DLD1 (cell line): ENCODE data around the gene PROCA1.

ENCODE experiments used
- in situ Hi-C: cut with HindIII; loops from 2 replicates; pipeline ENCODE4 v1.10.0; 2017; ENCODE audit warnings: low sequenced_read_pairs

The PROCA1 gene, protein sequence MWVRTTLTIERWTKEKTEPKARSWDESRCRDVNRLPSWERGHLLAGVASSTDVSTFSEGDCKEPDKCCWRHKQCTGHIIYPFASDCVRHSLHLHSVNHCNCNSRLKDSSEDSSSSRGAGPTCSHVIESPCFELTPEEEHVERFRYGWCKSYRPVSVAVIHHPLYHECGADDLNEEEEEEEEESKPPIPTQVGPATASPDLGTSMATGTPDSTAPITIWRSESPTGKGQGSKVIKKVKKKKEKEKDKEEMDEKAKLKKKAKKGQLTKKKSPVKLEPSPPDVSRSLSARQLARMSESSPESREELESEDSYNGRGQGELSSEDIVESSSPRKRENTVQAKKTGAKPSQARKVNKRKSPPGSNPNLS

DNA sequence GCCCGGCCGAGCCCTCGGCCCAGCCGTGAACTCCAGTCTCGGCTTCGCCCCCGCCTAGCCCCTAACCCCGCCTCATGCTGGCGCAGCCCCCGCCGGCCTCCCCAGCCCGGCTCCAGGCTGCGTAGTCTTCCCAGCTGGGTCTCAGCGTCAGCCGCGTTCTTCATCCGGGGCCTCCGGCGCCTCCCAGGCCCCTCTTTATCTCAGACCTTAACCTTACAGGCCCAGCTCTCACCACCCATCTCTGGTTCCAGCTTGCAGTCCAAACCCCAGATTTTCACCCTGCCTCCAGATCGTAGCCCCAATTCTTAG is at the start of gene PROCA1:
Gene PROCA1 (minus strand): TSS at position 166 of the 309 bp plus-strand sequence. CDS start 228 bp downstream, outside the sequence.
- in situ Hi-C loops = no loop called here

DNA sequence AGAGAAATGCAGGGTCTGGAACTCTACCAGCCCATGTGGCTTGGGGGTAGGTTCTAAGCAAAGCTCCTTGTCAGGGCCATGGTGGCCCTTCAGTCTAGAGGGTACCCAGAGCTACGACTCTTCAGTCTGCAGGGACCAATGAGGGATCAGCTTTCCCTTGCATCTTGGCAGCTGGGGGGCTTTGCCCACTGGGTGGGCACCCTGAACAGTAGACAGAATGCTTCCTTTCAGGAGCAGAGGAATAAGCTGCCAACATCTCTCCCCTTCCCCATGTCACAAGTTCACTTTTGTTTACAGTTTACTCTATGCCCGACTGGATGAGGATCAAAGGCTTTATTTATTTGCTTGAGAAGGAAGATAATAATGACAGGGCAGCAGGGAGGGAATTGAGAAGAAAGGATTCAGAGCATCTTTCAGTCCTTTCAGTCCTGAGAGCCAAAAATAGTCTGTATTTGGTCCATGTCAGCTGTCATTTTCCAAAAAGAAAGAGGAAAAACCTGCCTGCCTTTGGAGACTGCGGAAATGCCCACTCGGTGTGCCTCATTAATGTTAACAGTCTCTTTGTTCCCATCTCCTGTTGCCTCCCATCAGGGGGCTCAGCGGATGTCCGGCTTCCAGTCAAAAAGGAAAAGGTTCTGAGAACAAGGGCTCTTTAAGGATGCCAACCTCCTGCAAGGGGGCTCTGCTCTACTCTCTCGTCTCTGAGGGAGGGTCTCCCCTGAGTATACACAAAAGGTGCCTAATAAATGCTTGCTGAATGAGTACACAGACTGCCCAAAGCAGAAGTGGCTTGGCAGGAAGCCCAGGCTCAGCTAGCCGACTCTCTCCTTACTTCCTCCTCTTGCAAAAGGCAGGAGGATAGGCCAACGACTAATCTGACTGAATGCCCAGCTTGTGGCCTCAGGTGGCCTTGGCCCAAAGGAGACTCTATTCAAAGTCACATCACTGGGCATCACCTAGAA is 49.2 kb upstream of the PROCA1 start:
- in situ Hi-C loops = no loop called here

DNA sequence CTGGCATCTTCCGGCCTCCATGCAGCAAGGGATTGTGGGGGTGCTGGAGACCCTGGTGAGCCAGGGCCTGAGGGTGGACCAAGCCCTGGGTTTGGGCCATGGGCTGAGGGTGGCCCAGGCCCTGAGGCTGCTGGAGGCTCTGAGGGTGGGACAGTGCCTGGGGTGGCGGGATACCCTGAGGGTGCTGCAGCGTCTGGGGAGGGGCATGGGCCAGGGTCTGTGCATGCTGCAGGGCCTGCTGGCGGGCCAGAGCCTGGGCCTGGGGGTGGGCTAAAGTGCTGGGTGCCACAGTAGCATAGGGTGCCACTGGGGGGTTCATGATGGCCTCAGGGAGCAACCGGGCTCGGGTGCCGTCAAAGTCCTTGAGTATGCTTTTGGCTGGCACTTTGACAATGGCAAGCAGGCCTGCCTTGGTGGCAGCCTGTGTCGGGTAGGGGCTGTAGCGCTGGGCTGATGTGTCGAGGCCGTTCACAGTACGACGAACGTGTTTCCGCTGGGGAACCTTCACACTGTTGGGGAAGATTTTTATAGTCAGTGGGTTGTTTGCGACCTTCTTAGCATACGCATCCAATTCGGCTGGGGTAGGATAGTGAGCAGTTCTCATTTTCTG is 47.7 kb upstream of the PROCA1 start:
- in situ Hi-C loops = no loop called here

DNA sequence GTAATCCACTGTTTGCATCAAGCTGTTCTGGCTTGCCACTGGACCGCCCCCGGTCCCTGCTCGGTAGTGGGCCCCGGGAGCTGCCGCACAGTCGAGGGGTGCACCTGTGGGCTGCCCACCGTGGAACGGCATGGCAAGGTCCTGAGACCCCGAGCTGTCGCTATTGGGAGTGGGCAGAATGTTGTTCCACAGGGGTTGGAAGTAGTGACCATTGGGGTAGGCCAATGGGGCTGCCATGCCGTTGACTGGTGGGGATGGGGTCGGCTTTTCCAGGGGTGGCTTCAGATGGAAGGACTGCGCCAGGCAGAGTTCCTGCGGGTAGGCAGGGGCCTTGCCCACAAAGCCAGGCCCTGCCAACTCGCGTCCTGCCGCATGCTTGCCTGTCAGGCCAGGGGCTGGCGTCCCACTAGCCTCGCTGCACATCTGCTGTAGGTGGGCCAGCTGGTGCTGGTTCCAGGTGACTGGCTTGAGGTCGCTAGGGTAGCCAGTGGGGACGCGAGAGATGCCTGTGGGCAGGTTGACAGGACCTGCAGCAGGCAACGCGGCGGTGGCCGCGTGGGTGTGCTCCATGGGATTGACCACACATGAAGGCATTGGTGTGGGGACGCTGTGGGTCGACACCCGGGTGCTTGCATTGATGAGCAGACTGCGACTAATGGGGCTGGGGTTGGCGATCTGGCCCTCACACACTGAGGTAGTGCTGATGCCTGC is 46.9 kb upstream of the PROCA1 start:
- in situ Hi-C loops = no loop called here

DNA sequence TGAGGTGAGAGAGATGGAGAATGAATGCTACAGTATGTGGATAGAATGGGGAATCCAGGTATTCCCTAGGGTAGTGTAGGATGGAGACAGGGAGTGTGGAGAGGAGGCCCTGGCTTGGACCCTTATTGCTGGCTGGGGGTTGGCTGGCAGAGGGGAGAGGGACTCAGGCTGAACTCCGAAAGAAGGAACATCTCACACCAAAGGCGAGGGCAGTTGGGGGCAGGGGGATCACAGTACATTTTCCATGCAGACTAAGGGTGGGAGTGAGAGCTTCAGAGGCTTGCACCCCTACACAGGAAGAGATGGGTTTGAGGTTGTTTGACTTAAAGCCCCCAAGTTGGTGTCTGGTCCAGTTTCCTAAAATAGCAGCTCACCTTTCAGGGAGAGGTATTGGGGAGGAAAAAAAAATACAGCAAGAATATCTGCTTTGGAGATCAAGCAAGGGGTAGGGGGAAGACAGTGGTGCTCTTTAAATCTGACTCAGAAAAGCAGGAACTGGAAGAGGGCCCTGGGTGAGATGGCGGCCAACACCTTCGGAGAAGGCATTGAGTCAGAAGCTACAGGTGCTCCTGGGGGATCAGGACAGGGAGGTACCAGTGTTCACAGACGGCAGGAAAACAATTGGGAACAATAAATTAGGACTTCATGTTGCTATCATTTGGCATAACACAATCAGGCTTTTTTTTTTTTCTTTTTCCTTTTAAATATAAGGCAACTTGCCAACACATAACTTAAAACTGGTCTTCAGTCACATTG is 44.5 kb upstream of the PROCA1 start:
- in situ Hi-C loops = no loop called here

DNA sequence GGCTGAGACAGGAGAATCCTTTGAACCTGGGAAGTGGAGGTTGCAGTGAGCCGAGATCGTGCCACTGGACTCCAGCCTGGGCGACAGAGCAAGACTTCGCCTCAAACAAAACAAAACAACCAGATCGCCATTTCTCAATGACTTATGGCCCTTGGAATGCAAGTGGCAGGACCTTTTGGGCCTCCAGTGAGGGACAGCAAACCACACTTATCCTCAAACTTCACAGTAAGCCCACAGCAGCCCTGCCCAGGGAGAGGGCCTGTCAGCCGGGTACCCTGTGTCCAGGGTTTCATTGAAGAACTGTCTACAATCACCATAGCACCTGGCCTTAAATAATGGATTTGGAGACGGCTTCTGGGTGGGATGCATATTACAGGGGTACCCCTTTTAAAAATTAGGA is 43.8 kb upstream of the PROCA1 start:
- in situ Hi-C loops = no loop called here

DNA sequence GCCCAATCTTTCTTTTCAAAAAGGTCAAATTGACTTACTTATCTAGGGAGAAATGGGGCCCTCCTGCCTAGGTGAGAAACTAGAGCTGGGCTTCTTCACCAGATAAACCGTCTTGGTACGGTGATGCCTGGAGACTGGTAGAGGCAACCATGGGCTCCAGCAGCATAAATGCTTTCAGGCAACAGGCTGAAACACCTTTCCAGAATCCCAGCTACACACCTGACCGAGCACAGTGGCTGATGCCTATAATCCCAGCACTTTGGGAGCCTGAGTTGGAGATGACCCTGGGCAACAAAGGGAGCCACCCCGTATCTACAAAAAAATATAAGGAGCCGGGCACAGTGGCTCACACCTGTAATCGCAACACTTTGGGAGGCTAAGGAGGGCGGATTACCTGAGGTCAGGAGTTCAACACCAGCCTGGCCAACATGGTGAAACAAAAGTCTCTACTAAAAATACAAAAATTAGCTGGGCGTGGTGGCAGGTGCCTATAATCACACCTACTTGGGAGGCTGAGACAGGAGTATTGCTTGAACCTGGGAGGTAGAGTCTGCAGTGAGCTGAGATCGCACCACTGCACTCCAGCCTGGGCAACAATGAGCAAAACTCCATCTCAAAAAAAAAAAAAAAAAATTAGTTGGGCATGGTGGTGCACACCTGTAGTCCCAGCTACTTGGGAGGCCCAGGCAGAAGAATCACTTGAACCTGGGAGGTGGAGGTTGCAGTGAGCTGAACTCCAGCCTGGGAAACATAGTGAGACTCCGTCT is 40.1 kb upstream of the PROCA1 start:
- in situ Hi-C loops = no loop called here

DNA sequence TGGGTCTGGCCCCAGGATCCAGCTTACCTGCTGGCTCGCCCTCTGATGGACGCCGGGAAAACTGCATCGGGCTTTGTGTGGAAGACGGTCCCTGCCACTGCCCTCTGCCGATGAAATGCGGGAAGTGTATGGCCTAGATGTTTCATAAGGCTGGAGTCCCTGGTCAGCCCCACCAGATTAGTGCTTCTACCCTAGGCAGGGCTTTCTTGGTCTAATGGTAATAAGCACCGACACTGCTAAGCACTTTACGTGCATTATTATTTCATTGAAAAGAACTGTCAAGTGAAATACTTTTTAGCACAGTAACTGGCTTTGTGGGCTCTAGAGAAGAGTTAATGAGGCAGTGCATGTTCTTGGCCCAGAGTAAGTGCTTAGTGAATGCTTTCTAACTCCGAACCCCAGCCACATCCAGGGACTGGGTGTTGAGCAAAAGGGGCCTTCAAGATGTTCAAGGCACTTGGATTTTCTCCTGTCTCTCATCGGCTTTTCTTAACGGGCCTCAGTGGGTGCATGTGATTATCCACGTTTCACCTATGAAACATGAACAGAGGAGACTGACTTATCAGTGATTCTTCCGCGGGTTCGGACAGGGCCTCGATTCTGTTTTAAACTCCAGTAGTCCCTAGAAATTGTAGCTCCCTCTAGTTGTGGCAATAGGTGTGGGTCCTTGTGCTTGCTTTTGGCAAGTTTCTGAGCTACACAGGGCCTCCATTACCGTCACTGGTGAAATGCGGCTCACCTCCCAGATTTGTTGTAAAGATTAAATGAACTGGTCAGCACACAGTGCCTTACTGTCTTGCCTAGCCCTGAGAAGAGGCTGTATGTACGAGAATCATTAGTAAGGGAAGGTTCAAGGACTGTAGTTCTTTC is 38.7 kb upstream of the PROCA1 start:
- in situ Hi-C loops = no loop called here

DNA sequence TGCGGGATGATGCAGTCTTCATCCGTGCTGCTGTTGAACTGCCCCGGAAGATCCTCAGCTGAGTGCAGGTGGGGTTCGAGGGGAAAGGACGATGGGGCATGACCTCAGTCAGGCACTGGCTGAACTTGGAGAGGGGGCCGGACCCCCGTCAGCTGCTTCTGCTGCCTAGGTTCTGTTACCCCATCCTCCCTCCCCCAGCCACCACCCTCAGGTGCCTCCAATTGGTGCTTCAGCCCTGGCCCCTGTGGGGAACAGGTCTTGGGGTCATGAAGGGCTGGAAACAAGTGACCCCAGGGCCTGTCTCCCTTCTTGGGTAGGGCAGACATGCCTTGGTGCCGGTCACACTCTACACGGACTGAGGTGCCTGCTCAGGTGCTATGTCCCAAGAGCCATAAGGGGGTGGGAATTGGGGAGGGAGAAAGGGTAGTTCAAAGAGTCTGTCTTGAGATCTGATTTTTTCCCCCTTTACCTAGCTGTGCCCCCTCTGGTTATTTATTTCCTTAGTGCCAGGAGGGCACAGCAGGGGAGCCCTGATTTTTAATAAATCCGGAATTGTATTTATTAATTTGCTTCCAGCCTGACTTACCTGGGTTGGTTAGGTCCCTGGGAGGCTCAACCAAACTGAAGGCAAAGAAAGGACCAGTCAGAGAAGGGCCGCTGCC is 38.0 kb upstream of the PROCA1 start:
- in situ Hi-C loops = no loop called here

DNA sequence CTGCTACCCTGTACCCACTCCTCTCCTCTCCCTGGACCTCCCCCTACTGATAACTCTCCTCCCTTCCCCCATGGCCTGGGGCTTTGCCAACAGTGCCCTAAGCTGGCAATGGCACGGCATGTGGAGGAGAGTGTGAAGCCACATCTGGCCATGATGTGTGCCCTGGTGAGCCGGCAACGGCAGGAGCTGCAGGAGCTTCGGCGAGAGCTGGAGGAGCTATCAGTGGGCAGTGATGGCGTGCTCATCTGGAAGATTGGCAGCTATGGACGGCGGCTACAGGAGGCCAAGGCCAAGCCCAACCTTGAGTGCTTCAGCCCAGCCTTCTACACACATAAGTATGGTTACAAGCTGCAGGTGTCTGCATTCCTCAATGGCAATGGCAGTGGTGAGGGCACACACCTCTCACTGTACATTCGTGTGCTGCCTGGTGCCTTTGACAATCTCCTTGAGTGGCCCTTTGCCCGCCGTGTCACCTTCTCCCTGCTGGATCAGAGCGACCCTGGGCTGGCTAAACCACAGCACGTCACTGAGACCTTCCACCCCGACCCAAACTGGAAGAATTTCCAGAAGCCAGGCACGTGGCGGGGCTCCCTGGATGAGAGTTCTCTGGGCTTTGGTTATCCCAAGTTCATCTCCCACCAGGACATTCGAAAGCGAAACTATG is 37.3 kb upstream of the PROCA1 start:
- in situ Hi-C loops = no loop called here

DNA sequence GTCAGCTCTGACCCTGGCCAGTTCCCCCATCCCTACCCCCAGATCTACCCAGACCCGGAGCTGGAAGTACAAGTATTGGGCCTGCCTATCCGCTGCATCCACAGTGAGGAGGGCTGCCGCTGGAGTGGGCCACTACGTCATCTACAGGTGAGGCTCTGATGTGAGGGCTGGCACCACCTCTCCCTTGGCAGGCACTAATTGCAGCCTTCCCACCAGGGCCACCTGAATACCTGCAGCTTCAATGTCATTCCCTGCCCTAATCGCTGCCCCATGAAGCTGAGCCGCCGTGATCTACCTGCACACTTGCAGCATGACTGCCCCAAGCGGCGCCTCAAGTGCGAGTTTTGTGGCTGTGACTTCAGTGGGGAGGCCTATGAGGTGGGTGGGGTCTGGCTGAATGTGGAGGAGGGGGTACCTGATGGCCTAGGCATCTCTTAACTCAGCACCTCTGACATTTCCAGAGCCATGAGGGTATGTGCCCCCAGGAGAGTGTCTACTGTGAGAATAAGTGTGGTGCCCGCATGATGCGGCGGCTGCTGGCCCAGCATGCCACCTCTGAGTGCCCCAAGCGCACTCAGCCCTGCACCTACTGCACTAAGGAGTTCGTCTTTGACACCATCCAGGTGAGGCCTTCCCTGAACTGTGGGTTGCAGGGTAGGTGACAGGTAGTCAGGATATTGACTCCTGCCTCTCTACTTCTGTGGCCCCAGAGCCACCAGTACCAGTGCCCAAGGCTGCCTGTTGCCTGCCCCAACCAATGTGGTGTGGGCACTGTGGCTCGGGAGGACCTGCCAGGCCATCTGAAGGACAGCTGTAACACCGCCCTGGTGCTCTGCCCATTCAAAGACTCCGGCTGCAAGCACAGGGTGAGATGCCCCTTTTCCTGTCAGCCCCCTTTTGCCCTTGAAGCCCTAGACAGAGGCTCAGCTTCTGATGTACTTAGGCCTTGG is 36.4 kb upstream of the PROCA1 start:
- in situ Hi-C loops = no loop called here

DNA sequence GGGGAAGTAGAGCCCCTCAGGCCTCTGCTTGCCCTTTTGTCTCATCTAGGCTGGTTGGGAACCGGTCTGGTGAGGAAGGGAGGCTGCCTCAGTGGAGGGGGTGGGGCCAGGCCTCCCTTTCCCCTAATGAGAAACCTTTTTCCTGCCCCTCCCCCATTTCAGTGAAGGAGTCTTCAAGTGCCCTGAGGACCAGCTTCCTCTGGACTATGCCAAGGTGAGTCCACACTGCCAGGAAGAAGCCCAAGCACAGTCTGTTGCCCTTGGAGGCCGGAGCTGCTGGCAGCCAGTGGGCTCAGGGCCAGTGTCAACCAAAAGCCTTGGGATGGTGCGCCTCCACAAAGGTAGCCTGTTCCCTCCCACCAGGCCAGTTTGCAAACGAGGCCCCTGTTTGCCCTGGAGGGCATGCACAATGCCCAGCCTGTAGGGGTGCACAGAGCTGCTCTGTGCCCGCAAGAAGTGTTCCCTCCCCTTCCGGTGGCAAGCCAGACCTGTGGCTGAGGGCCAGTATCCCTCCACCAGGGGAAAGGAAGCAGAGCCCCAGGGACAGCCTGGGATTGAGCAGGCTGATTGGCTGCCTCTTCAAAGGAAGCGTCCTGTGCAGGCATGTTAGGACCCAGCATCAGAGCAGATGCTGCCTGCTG is 35.5 kb upstream of the PROCA1 start:
- in situ Hi-C loops = no loop called here

DNA sequence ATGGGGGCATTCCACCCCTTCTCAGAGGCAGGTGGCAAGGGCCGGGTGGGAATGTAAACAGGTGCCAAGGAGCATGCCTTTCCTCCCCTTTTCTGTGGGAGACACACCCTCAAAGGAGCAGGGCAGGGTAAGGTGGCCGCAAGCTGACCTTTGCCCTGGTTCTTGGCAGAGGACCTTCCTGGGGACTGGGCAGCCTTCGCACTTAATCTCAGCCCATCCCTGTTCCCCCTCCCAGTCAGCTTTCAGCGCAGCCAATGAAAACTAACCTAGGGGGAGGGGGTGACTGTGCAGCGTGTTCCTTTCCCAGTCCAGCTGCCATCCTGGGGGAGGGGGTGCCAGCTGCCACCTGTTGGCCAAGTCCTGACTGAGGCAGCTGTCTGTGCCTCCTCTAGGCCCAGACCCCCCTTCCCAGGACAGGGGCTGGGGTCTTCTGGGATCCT is 34.9 kb upstream of the PROCA1 start:
- in situ Hi-C loops = no loop called here

DNA sequence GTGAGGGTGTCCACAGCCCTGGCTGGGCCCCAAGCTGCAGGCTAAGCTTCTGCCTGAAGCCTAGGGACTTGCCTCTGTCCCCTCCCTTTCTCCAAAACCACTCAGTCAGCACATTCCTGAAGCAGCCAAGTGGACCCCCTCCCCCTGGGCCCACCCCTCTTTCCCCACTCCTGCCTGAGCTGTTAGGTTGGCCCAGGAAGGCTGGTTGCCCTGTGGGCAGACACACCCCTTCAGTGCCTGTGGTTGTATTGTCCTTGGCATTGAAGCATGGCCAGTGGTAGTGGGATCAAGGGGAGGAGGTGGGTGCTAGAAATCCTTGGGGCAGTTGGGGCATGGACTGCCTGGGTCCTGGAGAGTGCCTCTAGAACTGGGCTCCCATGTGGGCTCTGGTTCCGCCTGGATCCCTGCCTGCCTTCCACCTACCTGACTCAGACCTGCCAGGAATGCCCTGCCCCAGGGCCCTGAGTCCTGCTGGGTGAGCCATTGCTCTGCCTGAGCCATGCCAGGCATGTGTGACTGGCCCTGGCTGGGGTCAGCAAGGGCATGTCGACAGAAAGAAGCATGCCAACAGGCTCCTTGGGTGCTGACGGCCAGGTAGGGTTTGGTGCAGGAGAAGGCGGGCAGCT is 34.2 kb upstream of the PROCA1 start:
- in situ Hi-C loops = no loop called here

DNA sequence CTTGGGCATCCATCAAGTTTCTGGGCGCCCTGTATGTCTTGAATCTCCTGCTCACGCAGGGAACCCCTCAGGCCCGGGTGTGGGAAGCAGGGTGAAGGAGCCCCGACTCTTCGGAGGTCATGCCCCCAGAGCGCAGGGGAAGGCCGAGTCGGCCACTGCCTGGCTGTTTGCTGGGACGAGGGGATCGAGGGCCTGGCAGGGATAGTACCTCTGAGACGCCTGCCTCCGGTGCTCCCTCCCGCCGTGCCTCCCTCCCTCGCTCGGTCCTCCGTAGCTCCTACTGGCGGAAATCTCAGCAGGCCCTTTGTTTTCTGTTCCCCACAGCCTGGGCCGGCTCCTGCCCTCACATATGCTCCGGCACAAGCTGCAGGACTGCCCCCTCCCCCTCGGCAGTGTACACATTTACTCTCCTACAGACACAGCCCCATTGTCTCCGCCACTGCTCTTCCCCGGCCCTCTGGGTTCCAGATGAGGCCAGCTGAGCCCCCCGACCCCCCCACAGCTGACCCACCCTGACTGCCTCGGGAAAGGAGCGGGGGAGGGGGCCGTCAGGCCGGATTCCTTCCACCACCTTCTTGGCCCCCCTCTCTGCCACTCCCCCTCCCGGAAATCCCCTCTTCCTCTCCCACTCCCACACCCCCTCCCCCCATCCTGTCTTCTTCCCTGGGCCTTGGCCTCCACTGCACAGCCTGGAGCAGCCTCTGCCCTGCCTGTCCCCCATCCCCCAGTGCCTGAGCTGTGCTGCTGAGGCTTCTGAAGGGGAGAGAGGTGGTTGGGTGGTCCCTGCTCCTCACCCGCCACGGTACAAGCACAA is 33.5 kb upstream of the PROCA1 start:
- in situ Hi-C loops = no loop called here
